IPS-NIHi11 (cell line): ENCODE data around the gene TGFBR3.

Source experiments
- DNase-seq: peaks from one replicate; pipeline ENCODE4 v3.0.0; 2012; ENCODE audit warnings: mixed read lengths, low spot score

TGFBR3 gene

DNA sequence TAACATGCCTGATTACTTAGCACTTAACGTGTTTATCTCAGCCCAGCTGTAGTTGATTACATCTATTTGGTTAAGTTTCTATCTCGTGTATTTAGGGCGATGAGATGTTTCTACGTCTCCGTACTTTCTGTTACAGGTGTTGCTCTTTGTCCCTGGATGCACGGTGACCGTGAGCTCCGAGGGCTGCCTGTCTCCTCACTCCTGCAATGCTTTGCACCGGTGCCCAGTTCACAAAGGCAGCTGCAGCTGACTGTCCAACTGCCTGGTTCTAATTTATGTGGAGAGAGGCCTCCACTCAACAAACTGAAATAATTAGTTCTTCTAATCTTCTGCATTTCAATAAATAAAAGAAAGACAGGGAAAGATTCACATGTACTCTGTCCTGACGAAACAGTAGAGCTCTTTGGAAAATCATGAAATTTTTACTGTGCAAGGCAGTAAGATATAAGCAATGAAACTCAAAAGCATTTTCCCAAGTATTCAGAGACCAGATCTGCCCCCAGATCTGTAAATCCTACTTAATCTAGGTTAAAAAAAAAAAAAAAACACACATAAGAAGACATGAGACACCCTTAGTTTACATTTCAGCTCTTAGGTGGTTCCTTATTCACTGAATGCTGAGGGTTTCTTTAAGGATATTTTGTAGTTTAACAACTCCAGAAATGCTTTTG lies 108.2 kb downstream of the TGFBR3 start:
- DNase-seq: no peak

DNA sequence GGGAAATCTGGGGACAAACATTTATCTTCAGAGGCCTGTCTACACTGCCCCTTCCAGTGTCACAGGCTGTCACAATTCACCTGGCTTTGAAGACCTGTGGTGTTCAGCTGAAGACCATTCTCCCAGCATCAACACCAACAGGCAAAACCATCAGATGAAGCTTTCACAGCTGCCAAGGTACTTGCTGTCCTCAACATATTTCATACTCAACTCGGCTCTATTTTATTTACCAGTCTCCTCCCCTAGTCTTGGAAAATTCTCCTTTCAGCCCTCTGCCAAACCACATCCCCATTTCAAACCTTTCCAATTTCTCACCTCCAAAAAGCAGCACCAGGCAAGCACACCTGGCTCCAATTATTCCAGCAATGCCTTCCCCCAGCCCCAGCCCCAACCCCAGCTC lies 108.8 kb downstream of the TGFBR3 start:
- no peak for DNase-seq

DNA sequence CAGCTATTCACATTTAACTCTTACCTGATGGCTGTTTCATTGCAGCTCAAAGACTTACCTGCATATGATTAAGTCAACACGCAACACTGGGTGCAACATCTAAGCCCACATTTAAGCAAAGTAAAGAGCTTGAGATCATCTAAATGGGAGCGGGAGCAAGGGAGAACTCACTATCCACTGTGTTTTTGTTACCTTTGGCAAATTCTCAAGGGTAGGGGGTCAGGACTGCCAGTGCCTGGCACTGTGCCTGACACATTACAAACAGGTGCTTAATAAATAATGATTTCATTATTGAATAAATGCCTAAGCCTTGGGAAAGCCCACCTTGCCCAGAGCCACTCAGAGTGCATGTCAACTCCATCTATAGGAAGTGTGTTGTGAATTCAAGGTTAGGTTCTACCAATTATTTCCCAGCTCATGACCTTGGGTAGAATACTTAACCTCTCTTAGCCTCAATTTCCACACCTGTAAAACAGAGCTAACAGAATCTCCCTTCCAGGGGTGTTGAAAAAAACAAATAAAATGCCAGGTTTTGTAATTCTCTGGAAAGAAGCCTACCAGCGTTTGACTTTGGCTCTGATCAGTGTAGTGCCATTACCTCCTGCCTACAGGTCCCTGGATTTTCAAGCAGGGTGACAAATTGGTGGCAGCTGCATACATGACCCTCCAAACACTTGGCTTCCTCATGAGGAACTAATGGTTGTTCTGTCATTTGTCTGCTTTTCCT lies 109.7 kb downstream of the TGFBR3 start:
- DNase-seq: no peak

DNA sequence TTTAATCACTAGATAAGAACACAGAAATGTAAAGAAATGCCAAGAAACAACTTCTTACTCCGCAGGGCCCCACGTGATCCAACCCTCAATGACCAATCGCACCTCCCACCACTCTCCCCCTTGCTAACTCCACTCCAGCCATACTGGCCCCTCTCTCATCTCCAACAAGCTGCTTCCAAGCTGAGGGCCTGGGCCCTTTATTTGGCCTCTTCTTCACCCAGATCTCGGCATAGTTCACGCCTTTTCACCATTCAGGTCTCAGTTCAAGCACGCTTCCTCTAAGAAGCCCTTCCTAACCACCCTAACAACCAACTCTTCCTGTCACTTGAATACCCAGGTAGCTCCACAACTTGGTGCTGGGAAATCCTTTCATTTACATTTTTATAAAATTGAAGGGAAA lies 110.7 kb downstream of the TGFBR3 start:
- DNase-seq: no peak

DNA sequence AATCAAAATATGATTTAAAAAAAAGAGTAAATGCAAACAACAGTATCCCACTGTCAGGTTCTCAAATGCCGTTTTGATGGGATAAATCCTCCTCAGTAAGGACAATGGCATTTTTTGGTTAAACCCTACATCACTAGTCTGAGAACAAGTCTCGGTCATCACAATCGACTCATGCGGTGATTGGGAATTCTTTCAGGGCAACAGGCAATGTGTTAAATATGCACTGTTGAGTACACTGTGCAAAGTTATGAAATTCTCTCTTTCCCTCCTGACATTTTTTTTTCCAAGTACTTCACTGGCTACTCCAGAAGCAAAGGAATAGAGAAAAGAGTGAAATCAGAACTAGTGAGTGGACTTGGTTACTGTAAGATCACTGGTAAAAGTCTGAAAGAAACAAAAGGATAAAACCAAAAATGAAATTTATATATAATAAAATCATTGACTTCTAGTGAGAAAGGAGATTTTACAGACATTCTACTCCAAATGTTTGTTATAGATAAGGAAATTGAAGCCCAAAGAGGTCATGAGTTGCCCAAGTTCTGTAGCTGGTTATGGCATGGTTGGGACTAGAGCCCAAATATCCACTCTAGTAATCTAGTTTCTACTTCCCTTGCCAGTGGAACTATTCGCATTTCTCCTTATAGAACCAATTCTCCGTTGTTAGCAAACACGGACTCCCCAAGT lies 111.3 kb downstream of the TGFBR3 start:
- no peak for DNase-seq

DNA sequence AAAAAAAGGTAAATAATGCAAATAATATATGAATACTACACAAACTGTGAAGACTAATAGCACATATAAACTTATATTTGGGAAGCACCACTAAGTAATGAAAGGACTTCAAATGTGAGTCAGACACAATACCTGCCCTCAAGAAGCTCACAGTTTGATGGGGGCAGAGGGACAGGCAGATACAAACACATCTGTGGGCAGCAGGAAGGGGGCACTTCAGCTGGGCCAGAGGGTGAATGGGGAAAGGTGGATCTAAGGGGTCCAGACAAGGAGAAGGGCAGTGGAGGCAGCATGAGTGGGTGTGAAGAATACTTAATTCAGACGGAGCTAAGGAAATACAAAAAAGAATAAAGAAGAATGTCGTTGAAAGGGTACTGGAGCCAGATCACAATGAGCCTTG lies 114.2 kb downstream of the TGFBR3 start:
- no peak for DNase-seq

DNA sequence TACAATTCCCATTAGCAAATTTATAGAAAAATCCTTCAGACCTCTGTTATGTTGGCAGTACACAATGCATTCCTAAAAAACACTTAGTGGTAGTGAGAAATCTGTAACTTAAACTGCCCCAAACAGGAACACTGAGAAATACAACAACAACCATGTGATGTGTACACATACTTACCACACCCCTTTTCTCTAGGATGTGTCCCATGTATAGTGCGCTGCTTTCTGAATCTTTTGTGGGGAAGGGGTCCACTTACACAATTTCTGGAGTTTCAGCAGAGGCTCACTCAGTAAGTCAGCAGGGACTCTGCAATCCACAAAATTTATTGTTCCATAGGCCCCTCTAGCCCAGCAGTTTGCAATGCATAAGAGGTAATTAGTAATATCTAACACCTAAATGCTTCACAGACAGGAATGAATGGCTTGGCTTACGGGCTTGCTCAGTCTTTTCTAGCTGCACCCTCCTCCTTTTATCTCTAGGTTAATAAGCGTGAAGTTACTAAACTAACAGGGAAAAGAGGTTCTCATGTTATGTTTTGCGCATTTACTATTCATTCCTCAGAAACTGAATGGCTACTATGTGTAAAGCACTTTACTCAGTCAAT lies 115.2 kb downstream of the TGFBR3 start:
- DNase-seq: no peak

DNA sequence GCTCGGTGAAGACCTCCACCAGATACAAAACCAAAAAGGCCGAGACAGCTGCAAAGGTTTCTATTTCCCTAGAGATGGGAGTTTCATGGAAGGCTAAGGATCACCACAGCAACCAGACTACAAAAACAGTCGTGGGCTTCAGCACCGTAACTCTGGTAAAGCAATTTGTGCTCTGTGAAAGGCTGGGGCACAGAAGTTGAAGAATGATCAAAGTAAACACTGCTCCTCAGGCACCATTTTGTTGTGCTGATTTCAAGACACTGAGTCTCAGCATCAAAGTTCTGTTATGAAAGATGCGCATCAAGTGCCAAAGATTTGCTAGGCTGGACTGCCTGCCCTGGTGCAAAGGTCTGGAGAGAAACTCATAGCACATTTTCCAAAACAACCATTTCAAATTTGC lies 116.2 kb downstream of the TGFBR3 start:
- no peak for DNase-seq

DNA sequence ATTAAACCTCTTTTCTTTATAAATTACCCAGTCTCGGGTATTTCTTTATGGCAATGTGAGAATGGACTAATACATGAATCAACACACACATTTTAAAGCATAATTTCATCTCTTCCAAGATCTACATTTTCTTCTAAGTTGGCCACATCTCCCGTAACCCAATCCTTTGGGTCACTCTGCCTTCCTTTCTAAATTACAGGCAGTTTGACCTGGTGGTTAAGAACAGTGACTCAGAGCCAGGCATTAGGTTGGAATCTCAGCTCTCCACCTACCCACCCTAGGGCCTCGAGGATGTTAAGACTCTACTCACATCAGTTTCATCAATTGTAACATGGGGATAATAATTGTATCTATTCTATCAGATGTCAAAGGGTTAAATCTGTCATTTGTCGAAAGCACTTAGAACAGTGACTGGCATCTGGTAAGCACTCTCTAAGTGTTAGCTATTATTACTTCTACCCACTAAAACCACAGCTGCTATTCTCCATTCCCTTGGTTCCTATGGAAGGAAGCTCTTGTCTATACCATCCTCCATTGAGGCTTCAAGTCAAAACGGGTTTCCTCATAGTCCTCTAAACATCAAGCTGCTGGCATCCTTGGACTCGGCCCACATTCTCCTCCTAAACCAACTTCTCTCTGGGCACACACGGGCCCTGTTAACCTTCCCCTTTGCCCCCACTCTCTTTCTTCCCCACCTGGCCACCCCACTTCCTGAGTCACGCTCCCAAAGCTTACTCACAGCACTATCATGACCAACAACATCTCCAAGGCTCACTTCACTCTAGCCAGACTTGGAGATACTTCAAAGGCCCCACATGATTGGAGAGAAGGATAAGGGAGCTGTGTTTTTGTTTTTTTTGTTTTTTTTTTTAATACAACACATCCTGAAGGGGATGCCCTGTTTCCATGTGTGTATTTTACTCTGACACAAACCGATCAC lies 116.9 kb downstream of the TGFBR3 start:
- no peak for DNase-seq

DNA sequence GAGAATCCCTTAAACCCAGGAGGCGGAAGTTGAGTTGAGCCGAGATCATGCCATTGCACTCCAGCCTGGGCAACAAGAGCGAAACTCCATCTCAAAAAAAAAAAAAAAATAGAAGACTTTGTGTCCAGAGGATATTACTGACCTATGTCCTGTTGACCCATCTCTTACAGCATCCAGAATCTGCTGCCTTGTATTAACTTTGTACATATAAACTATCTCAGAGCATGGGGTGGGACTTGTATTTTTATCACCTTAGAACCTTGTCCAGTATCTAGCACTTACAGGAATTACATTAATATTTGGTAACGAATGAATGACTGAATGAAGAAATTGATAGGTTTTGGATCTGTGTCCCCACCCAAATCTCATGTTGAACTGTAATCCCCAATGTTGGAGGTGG lies 117.8 kb downstream of the TGFBR3 start:
- no peak for DNase-seq

DNA sequence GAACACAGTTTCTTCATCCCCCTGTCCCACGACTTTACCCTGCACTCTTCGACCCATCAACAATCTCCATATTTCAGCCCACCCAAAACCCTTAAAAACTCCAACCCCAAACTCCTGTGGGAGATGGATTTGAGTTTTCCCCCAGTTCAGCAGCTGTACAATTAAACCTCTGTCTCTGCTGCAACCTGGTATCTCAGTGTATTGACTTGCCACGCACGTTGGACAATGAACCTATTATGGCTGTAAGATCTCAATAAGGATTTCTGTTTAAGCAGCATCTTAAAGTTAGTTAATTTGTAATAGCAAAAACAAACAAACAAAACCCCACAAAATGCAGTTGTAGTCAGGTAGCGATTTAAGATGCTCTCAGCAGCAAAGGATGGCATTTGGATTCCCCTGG lies 119.1 kb downstream of the TGFBR3 start:
- DNase-seq: no peak

DNA sequence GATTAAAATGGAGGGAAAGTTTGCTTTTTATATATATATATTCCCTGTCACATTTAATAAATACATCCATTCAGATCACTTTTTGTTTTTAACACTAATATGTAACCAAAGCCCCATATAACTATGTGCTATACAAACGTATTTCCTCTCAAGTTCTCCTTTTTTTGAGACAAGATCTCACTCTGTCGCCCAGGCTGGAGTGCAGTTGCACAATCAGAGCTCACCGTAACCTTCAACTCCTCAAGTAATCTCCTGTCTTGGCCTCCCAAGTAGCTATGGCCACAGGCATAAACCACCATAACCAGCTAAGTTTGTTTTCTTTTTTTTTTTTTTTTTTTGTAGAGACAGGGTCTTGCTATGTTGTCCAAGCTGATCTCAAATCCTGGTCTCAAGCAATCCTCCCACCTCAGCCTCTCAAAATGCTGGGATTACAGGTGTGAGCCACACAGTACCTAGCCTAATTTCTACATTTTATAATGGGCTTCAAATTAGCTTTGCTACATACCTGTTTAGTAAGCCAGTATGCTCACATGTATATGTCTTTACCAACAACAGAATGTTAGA lies 120.0 kb downstream of the TGFBR3 start:
- DNase-seq: no peak

DNA sequence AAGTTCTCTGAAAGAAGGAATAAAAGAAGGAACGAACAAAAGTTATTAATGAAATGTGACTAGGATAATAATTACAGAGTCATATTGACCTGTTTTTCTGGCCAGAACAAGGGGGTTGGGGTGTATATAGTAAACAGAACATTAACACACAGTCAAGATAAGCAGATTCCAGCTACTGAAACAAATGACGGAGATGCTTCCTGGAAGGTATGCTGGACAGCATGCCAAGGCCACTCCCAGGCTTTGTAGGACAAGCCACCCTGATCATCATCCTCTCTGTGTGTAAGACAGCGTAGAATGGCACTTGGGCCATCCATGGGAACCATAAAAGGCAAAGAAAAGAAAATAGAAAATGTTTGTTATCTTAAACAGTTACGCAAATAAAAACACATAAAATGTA lies 120.7 kb downstream of the TGFBR3 start:
- no peak for DNase-seq

DNA sequence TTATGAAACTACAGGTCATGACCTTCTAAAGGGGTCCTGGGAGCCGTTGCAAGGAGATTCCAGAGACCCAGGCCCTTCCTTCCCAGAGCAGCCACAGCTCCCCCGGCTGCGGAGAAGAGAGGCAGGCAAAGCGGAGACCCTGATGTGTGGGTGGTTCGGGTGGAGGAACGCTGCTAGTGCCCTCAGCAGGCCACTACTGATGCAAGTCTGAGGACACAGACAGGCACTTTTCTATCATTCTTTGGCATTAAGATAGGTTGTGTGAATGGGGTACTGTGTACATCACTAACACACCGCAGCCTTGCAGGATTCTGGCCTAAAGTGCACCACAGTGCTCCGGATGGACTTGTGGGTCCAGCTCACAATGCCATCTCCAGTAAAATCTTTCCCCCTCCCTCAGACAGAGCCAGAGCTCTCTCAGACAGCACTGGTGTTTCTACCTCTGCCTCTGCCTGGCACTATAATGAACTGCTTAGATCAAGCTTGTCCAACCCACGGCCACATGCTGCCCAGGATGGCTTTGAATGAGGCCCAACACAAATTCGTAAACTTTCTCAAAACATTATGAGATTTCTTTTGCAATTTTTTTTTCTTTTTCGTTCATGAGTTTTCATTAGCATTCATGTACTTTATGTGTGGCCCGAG lies 121.4 kb downstream of the TGFBR3 start:
- peak; percentile 65 for DNase-seq

DNA sequence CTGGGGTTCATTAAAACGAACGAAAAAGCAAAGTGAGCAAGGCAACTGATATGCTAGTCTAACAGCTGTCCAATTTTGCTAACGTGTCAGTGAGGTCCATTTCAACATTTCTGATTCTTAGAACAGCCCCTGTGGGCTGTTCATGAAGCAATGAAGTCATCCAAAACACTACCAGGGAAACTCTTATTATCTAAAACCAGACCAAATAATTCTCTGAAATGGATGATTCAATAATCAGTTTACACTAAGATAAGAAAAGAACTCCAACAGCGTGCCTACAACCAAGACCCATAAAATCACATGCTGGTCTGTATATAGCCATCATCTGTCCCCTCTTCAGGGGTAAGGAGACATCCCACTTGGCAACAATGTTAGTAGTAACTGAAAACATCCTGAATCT lies 122.7 kb downstream of the TGFBR3 start:
- DNase-seq: no peak

DNA sequence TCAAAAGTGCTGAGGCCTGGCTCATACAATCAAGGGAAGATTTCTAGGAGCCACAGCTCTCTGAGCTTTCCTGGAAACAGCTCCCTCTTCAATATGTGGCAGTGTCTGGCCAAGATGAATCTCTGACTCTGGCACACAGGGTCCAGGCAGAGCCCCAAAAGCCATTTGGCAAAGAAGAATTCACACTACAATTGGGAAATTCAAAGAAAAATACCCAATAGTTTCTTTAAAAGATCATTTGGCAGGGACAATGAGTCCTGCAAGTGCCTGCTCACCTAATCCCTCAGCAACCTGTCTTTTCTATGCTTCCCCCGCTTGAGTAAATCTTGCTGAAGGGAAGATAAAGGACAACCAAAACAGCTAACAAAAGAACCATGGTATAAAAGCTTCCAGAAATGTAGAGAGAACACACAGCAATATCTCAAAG lies 124.6 kb downstream of the TGFBR3 start:
- no peak for DNase-seq

DNA sequence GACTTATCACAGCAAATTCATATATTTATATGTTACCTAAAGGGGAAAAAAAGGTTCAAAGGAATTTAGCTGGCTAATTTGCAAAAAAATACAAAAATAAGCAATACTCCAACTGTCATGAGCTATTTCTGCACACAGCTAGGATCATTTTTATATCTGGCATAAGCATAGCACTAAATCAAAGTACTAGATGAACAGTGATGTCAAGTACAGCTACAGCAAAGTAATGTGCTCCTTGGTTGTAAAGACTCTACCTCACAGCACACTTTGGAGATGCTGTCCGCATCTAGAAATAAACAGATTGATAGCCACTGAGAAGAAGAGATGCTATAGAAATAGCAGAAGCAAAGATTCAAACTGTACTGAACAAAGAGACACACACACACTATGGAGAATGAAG lies 125.4 kb downstream of the TGFBR3 start:
- no peak for DNase-seq

DNA sequence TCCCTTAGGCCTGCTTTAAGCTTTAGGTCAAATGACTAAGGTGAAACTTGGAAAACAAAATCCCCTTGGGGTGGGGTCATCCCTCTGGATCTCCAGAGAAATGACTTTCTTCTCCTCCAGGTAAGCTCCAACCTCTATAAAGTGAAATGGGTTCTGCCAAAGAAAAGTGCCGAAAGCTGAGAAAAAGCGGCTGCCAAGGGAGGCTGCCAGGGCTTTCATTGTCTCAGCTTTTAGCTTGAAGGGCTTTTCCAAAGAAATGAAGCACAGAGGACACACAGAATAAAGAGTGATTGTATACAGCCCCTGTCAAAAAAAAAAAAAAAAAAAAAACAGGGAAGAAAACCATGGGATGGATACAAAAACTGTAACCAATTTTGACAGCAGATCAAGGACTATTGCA lies 126.9 kb downstream of the TGFBR3 start:
- no peak for DNase-seq

DNA sequence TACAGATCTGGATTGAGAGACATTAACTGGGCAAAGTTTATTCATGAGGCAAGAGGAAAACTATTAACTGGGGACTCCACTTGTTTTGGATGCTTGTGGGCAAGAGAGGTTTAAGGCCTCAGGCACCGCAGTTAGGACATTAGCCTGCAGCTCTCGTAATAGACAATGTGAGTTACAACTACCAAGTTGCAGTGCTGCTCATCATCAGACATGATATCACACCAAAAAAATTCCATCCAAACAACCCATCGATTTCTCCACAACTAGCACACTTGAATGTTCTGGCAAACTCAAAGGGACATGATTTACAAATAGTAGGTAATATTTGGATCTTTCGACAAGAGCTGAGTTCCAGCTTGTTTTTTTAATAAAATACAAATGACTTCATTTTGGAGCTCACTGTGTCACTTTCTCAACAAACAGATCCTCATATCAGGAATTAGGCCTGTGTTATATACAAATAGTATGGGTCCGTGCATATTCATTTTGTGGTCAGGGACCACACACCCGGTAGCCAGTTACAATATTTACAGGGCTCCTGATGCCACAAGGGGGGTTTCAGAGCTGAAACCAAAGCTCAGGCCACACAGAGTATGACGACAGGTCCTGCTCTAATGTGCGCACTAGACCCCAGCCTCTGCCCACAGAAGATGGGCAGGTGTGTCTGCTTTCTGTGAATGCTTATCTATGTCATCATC lies 128.0 kb downstream of the TGFBR3 start:
- no peak for DNase-seq

DNA sequence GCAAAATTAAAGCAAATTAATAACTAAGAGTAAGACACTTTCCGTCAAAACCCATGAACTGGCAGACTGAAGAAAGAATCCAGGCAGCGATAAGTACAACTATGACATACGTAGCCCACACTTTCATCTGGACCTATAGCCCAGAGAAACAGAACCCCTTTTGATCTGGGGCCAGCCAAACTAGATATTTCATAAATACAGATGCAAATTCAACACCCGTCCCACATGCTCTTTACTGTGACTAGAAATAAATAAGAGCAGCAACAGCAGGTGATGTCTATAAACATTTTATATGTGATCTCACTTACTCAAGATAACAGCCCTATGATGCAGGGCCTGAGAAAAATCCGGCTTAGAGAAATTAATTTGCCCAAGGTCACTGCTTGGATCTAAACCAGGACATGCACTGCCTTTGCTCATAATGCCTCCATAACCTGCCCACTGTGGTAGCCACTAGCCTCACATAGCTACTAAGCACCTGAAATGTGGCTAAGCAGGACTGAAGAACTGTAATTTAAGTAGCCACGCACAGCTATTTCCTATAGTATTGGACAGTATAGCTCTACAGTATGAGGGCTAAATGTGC lies 130.2 kb downstream of the TGFBR3 start:
- no peak for DNase-seq
